Spinal cord (tissue), 10 donors: ENCODE results near the gene SEZ6L2. TPM values are rescaled to one million over a fixed set of nuclear protein-coding genes. Genes with fewer than 3 reads are reported as not detected.

Experiments
- DNase-seq, 6 donors: peaks; one replicate each; pipeline versions ENCODE4 v3.0.0 to v3.0.0-alpha.2; 2013 to 2015; ENCODE audit warnings: low spot score in 6 of 6, low read depth in 4 of 6
- H3K27ac ChIP-seq: one replicate; pipeline ENCODE4 v1.5.1; 2013; ENCODE audit warnings: low read depth, low read length, control low read depth
- H3K27me3 ChIP-seq: one replicate; pipeline ENCODE4 v1.6.1; 2013; ENCODE audit warnings: low read length; ENCODE audit not compliant: control insufficient read depth, insufficient read depth
- H3K36me3 ChIP-seq: one replicate; pipeline ENCODE4 v1.6.1; 2013; ENCODE audit warnings: low read length; ENCODE audit not compliant: control insufficient read depth, insufficient read depth
- H3K4me1 ChIP-seq: one replicate; pipeline ENCODE4 v1.6.1; 2013; ENCODE audit warnings: low read length; ENCODE audit not compliant: control insufficient read depth, insufficient read depth
- H3K4me3 ChIP-seq: one replicate; pipeline ENCODE4 v1.5.1; 2013; ENCODE audit warnings: low read depth, low read length, control low read depth
- H3K9me3 ChIP-seq: one replicate; pipeline ENCODE4 v1.6.1; 2013; ENCODE audit warnings: low read length; ENCODE audit not compliant: control insufficient read depth, insufficient read depth
- WGBS: methylation state at CpG from one replicate; pipeline ENCODE4 v1.1.5; 2013; ENCODE audit warnings: missing lambda C conversion rate; ENCODE audit not compliant: insufficient coverage; 5-methylcytosine and 5-hydroxymethylcytosine counted together
- polyA plus RNA-seq, 2 donors: library from polyadenylated mRNA; unstranded; fragments of 120-200 nt; gene quantifications; one replicate each; pipeline ENCODE4 v1.2.1, GENCODE V29; 2013; ENCODE audit not compliant: insufficient read length in 2 of 2
- total RNA-seq, 2 donors: library from RNA; depleted of rRNA in 1 of 2; stranded (reverse); fragments of 120-200 nt in 1 of 2; fragments of >200 nt in 1 of 2; gene quantifications; one replicate each; pipeline versions ENCODE4 v1.2.3 to v1.2.4, GENCODE V29; 2013 to 2014
- donor health status: healthy.

Gene SEZ6L2
- total and polyA plus RNA-seq, 4 donors = 32.7 to 155 (median 102) TPM

- H3K27ac ChIP-seq = no peak overlapping the region
Measured at GRCh38 chr16:29903590-29903989, 4.2 kb upstream of the SEZ6L2 start.

GRCh38 chr16:29901607-29901945 is 2.2 kb upstream of the SEZ6L2 start:
- H3K4me3 ChIP-seq = peak overlapping the region; percentile 35

More at GRCh38 chr16:29903590-29903989, 4.2 kb upstream of the SEZ6L2 start:
- Histone ChIP-seq H3K27me3 (peaks cover 5% of the 10 kb centered on the region), H3K4me1 (peaks cover 30% of the 10 kb centered on the region), H3K36me3 (peaks cover 36% of the 10 kb centered on the region), H3K4me3 (no peak overlapping the region), H3K9me3 (no peaks in the 10 kb centered on the region)
- WGBS = 59% methylated on average over 3 of the region's 4 CpGs
- no peak for DNase-seq

GRCh38 chr16:29900888-29901606 is 1.7 kb upstream of the SEZ6L2 start:
- no peak for DNase-seq
- Histone ChIP-seq H3K27ac (no peak overlapping the region), H3K36me3 (peaks cover 17% of the 10 kb centered on the region), H3K4me1 (peaks cover 44% of the 10 kb centered on the region), H3K4me3 (peak overlapping the region; percentile 35), H3K9me3 (no peaks in the 10 kb centered on the region), H3K27me3 (peaks cover 12% of the 10 kb centered on the region)
- 46% methylated on average over 31 of the region's 31 CpGs for WGBS

More at GRCh38 chr16:29901607-29901945, 2.2 kb upstream of the SEZ6L2 start:
- H3K27ac ChIP-seq = no peak overlapping the region
- no peaks in the 10 kb centered on the region for H3K9me3 ChIP-seq
- 86% methylated on average over 19 of the region's 19 CpGs for WGBS
- peaks cover 44% of the 10 kb centered on the region for H3K4me1 ChIP-seq
- peaks cover 12% of the 10 kb centered on the region for H3K27me3 ChIP-seq
- no peak for DNase-seq
- peaks cover 22% of the 10 kb centered on the region for H3K36me3 ChIP-seq

GRCh38 chr16:29900102-29900887 is 945 bp upstream of the SEZ6L2 start, which contains the start of gene ASPHD1:
ASPHD1 (plus strand) TSS chr16:29900488; CDS start chr16:29900972, 484 bp downstream.
- H3K27ac ChIP-seq = peak within 1 kb of the TSS; percentile 71
- WGBS = under 1% methylated on average over 51 of the region's 67 CpGs

GRCh38 chr16:29898804-29899515 is 390 bp downstream of the SEZ6L2 start:
- under 1% methylated on average over 17 of the region's 25 CpGs for WGBS
- Histone ChIP-seq H3K9me3 (no peaks in the 10 kb centered on the region), H3K27ac (no peak overlapping the region), H3K4me1 (peaks cover 44% of the 10 kb centered on the region), H3K4me3 (peak overlapping the region; percentile 35), H3K36me3 (peaks cover 19% of the 10 kb centered on the region), H3K27me3 (peaks cover 12% of the 10 kb centered on the region)
- peak in 1 of 6 donors; percentile 23 for DNase-seq

More at GRCh38 chr16:29900102-29900887, 945 bp upstream of the SEZ6L2 start, which contains the start of gene ASPHD1:
- no peaks in the 10 kb centered on the region for H3K9me3 ChIP-seq
- peaks cover 44% of the 10 kb centered on the region for H3K4me1 ChIP-seq
- peaks cover 12% of the 10 kb centered on the region for H3K27me3 ChIP-seq
- peak within 1 kb of the TSS; percentile 35 for H3K4me3 ChIP-seq
- DNase-seq = peak; percentile 50 to 95 (median 62)
- peaks cover 19% of the 10 kb centered on the region for H3K36me3 ChIP-seq

- Histone ChIP-seq H3K36me3 (peaks cover 20% of the 10 kb centered on the region), H3K27ac (no peak overlapping the region), H3K9me3 (no peaks in the 10 kb centered on the region), H3K4me3 (peak overlapping the region; percentile 35), H3K27me3 (peaks cover 12% of the 10 kb centered on the region), H3K4me1 (peaks cover 44% of the 10 kb centered on the region)
- whole genome bisulfite sequencing = 9% methylated on average over 8 of the region's 9 CpGs
- peak in 2 of 6 donors; percentile 22 to 62 for DNase-seq
Measured at GRCh38 chr16:29898135-29898803, 1.1 kb downstream of the SEZ6L2 start.

- DNase-seq = no peak
- Histone ChIP-seq H3K27ac (no peak overlapping the region), H3K27me3 (peaks cover 12% of the 10 kb centered on the region), H3K36me3 (peaks cover 28% of the 10 kb centered on the region), H3K4me3 (no peak overlapping the region), H3K4me1 (peaks cover 47% of the 10 kb centered on the region), H3K9me3 (no peaks in the 10 kb centered on the region)
- WGBS = 38% methylated on average over 4 of the region's 4 CpGs
Measured at GRCh38 chr16:29897333-29897732, 2.0 kb downstream of the SEZ6L2 start.

GRCh38 chr16:29896841-29897240 is 2.5 kb downstream of the SEZ6L2 start:
- WGBS = 31% methylated on average over 11 of the region's 15 CpGs
- Histone ChIP-seq H3K4me3 (no peak overlapping the region), H3K9me3 (no peaks in the 10 kb centered on the region), H3K27ac (no peak overlapping the region), H3K4me1 (peaks cover 46% of the 10 kb centered on the region), H3K36me3 (peaks cover 28% of the 10 kb centered on the region), H3K27me3 (peaks cover 12% of the 10 kb centered on the region)
- DNase-seq = no peak

GRCh38 chr16:29894352-29894751 is 5.0 kb downstream of the SEZ6L2 start:
- H3K9me3 ChIP-seq = no peaks in the 10 kb centered on the region
- peaks cover 12% of the 10 kb centered on the region for H3K27me3 ChIP-seq
- DNase-seq = no peak
- no peak overlapping the region for H3K27ac ChIP-seq
- 82% methylated on average over 3 of the region's 4 CpGs for WGBS
- H3K36me3 ChIP-seq = peaks cover 28% of the 10 kb centered on the region
- no peak overlapping the region for H3K4me3 ChIP-seq
- H3K4me1 ChIP-seq = peaks cover 24% of the 10 kb centered on the region
